GM18508 (cell line): ENCODE measurements around the gene RFX6.

ENCODE experiments used
- ATAC-seq: cut with Tn5 transposase; IDR thresholded peaks from one replicate; pipeline ENCODE4 v1.9.1; 2021; ENCODE audit warnings: moderate number of reproducible peaks; ENCODE audit not compliant: insufficient read depth, unreplicated experiment

The RFX6 gene

GRCh38 chr6:116894669-116895068 lies 17.6 kb downstream of the RFX6 start:
- ATAC-seq, result no peak

GRCh38 chr6:116895935-116896334 lies 18.9 kb downstream of the RFX6 start:
- no peak for ATAC-seq

- ATAC-seq, result no peak
Observed at GRCh38 chr6:116902634-116903033, 25.6 kb downstream of the RFX6 start.

- no peak for ATAC-seq
Observed at GRCh38 chr6:116922853-116923548, 46.0 kb downstream of the RFX6 start.

- ATAC-seq, result no peak
Observed at GRCh38 chr6:116924245-116924644, 47.2 kb downstream of the RFX6 start.

GRCh38 chr6:116925088-116925794 lies 48.2 kb downstream of the RFX6 start:
- ATAC-seq, result no peak

- ATAC-seq, result no peak
Observed at GRCh38 chr6:116928677-116929076, 51.6 kb downstream of the RFX6 start.

- no peak for ATAC-seq
Observed at GRCh38 chr6:116929825-116930224, 52.8 kb downstream of the RFX6 start.

GRCh38 chr6:116931456-116931855 lies 54.4 kb downstream of the RFX6 start:
- no peak for ATAC-seq

- ATAC-seq, result no peak
Observed at GRCh38 chr6:116932496-116932895, 55.5 kb downstream of the RFX6 start.

- no peak for ATAC-seq
Observed at GRCh38 chr6:116933485-116933884, 56.4 kb downstream of the RFX6 start.

- no peak for ATAC-seq
Observed at GRCh38 chr6:116938305-116938704, 61.3 kb downstream of the RFX6 start.

GRCh38 chr6:116941727-116942126 lies 64.7 kb downstream of the RFX6 start:
- no peak for ATAC-seq

GRCh38 chr6:116945809-116946208 lies 68.8 kb downstream of the RFX6 start:
- ATAC-seq, result no peak

- ATAC-seq, result no peak
Observed at GRCh38 chr6:116948533-116949304, 71.7 kb downstream of the RFX6 start.

- ATAC-seq, result no peak
Observed at GRCh38 chr6:116949964-116950363, 72.9 kb downstream of the RFX6 start.

- no peak for ATAC-seq
Observed at GRCh38 chr6:116954335-116954734, 77.3 kb downstream of the RFX6 start.

- no peak for ATAC-seq
Observed at GRCh38 chr6:116954938-116955337, 77.9 kb downstream of the RFX6 start.

- no peak for ATAC-seq
Observed at GRCh38 chr6:116955773-116956172, 78.7 kb downstream of the RFX6 start.

GRCh38 chr6:116963972-116964371 lies 86.9 kb downstream of the RFX6 start:
- ATAC-seq, result no peak
